Keratinocyte (primary cell): ENCODE data around the gene MFAP2. TPM values are rescaled to one million over a fixed set of nuclear protein-coding genes. Genes with fewer than 3 reads are reported as not detected.

Source experiments
- DNase-seq: peaks from one replicate; pipeline ENCODE4 v3.0.0-alpha.2; 2011; ENCODE audit warnings: low read depth, missing footprints, low spot score
- FAIRE-seq: peaks from 2 replicates; lab custom pipeline; 2011; peaks lifted over from hg19 to GRCh38; lab: Jason Lieb, UNC
- H2AFZ ChIP-seq: 2 replicates; pipeline ENCODE4 v1.6.0; 2012; ENCODE audit warnings: low read length, control low read depth, inconsistent platforms; ENCODE audit not compliant: control insufficient read depth
- H3K27ac ChIP-seq: 2 replicates; pipeline ENCODE4 v1.5.1; 2011; ENCODE audit warnings: low read length; ENCODE audit not compliant: control insufficient read depth, insufficient read depth
- H3K27me3 ChIP-seq: 3 replicates; pipeline ENCODE4 v1.6.0; 2011; ENCODE audit warnings: low read length; ENCODE audit not compliant: control insufficient read depth, insufficient read depth; ENCODE audit errors: extremely low read depth
- H3K36me3 ChIP-seq, 2 experiments: 2 replicates in 1 of 2; 3 replicates in 1 of 2; pipeline ENCODE4 v1.5.1; 2011; ENCODE audit warnings: low read length in 2 of 2, mild to moderate bottlenecking in 1 of 2; ENCODE audit not compliant: control insufficient read depth in 2 of 2, insufficient read depth in 2 of 2; ENCODE audit errors: extremely low read depth in 1 of 2
- H3K4me1 ChIP-seq: 3 replicates; pipeline ENCODE4 v1.5.1; 2011; ENCODE audit warnings: low read length; ENCODE audit not compliant: control insufficient read depth, insufficient read depth; ENCODE audit errors: extremely low read depth
- H3K4me2 ChIP-seq: 3 replicates; pipeline ENCODE4 v1.6.0; 2011; ENCODE audit warnings: low read depth, low read length; ENCODE audit not compliant: control insufficient read depth, insufficient read depth; ENCODE audit errors: extremely low read depth
- H3K4me3 ChIP-seq, 3 experiments: fragments of 200-600 bp in 1 of 3; sonication (generic) in 1 of 3; 2 replicates in 2 of 3; 3 replicates in 1 of 3; pipeline ENCODE4 v1.5.1; 2011 to 2016; ENCODE audit warnings: low read length in 3 of 3, mild to moderate bottlenecking in 3 of 3, control low read depth in 2 of 3, inconsistent platforms in 1 of 3, low read depth in 1 of 3, mixed read lengths in 1 of 3, mixed run types in 1 of 3, moderate library complexity in 1 of 3; ENCODE audit not compliant: control insufficient read depth in 2 of 3, insufficient read depth in 2 of 3; ENCODE audit errors: extremely low read depth in 1 of 3
- H3K79me2 ChIP-seq: 2 replicates; pipeline ENCODE4 v1.6.0; 2012; ENCODE audit warnings: low read length; ENCODE audit not compliant: control insufficient read depth, insufficient read depth
- H3K9ac ChIP-seq: 3 replicates; pipeline ENCODE4 v1.6.0; 2011; ENCODE audit warnings: low read length; ENCODE audit not compliant: control insufficient read depth, insufficient read depth; ENCODE audit errors: extremely low read depth
- H3K9me1 ChIP-seq: 3 replicates; pipeline ENCODE4 v1.6.0; 2011; ENCODE audit warnings: low read length; ENCODE audit not compliant: control insufficient read depth, insufficient read depth; ENCODE audit errors: extremely low read depth
- H3K9me3 ChIP-seq: 2 replicates; pipeline ENCODE4 v1.5.1; 2012; ENCODE audit warnings: low read depth, low read length; ENCODE audit not compliant: control insufficient read depth
- H4K20me1 ChIP-seq: 3 replicates; pipeline ENCODE4 v1.6.0; 2011; ENCODE audit warnings: low read length; ENCODE audit not compliant: control insufficient read depth, insufficient read depth; ENCODE audit errors: extremely low read depth
- EZH2 ChIP-seq: IDR thresholded peaks from one replicate; pipeline ENCODE4 v1.6.1; 2012; ENCODE audit warnings: inconsistent platforms, mild to moderate bottlenecking, low read length, moderate library complexity
- dilution Hi-C: fragments of 300-500 bp; cut with MboI; formaldehyde crosslinking; loops from one replicate; pipeline ENCODE4 v1.7.0; 2020; ENCODE audit warnings: low sequenced_read_pairs; ENCODE audit not compliant: extremely low pct_ligation_motif_present
- polyA plus RNA-seq, 5 experiments: library from polyadenylated mRNA; depleted of rRNA in 3 of 5; stranded (reverse) in 3 of 5; stranded (forward) in 1 of 5; unstranded in 1 of 5; fragments of >200 nt; gene quantifications; 1 replicate in 1 of 5; 2 replicates in 3 of 5; 3 replicates in 1 of 5; pipeline versions ENCODE4 v1.2.1 to v1.2.3, GENCODE V29; 2011 to 2012; ENCODE audit warnings: missing spikeins in 2 of 5, low read depth in 1 of 5, low replicate concordance in 1 of 5
- TF ChIP-seq, protein P1 (sequence below), 3 experiments: IDR thresholded peaks in 1 of 3; conservative IDR thresholded peaks in 1 of 3; optimal IDR thresholded peaks in 1 of 3; 2 replicates in 2 of 3; 3 replicates in 1 of 3; pipeline versions ENCODE3 to v1.5.1; 2011; ENCODE audit warnings: low read length in 3 of 3, mild to moderate bottlenecking in 3 of 3, moderate library complexity in 2 of 3, control low read depth in 1 of 3, inconsistent platforms in 1 of 3; ENCODE audit not compliant: insufficient read depth in 2 of 3; ENCODE audit errors: extremely low read depth in 1 of 3

The MFAP2 gene
- polyA plus RNA-seq, 1 donor (not counting 4 experiments of a cell fraction or from before 2014, with no cell fraction given) = 34.6 TPM

DNA sequence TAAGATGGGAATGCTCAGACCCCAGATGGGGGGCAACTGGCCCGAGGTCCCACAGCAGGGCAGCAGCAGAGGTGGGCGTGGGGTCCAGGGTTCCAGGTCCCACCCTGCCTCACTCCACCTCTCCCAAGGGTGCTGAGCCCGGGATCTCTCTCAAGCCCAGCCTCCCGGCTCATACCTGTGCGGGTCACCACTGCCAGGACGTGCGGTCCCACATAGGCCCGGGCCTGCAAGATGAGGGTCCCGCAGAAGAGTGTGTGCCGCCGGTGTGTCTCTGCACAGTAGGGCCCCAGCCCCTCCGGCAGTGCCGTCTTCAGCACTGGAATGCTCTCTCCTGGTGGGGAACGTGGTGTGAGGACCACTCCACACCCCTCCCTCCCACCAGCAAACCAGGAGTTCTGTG lies 16.4 kb upstream of the MFAP2 start:
- H3K9me3 ChIP-seq = no peaks in the 10 kb centered on the region
- H3K9me1 ChIP-seq = no peaks in the 10 kb centered on the region
- no peak overlapping the region for H3K4me3 ChIP-seq
- no peak overlapping the region for H2AFZ ChIP-seq
- no peaks in the 10 kb centered on the region for H4K20me1 ChIP-seq
- H3K36me3 ChIP-seq = peaks cover 13 to 38% of the 10 kb centered on the region in 2 experiments
- no peak for FAIRE-seq
- H3K4me2 ChIP-seq = no peak overlapping the region
- no peak for DNase-seq
- no peak overlapping the region for H3K9ac ChIP-seq
- dilution Hi-C loops = no loop called here
- H3K4me1 ChIP-seq = peaks cover 10% of the 10 kb centered on the region
- no peak overlapping the region for H3K27ac ChIP-seq
- no peaks in the 10 kb centered on the region for H3K79me2 ChIP-seq
- TF ChIP-seq, protein P1, sequence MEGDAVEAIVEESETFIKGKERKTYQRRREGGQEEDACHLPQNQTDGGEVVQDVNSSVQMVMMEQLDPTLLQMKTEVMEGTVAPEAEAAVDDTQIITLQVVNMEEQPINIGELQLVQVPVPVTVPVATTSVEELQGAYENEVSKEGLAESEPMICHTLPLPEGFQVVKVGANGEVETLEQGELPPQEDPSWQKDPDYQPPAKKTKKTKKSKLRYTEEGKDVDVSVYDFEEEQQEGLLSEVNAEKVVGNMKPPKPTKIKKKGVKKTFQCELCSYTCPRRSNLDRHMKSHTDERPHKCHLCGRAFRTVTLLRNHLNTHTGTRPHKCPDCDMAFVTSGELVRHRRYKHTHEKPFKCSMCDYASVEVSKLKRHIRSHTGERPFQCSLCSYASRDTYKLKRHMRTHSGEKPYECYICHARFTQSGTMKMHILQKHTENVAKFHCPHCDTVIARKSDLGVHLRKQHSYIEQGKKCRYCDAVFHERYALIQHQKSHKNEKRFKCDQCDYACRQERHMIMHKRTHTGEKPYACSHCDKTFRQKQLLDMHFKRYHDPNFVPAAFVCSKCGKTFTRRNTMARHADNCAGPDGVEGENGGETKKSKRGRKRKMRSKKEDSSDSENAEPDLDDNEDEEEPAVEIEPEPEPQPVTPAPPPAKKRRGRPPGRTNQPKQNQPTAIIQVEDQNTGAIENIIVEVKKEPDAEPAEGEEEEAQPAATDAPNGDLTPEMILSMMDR (optimal IDR thresholded peaks at IDR 0.05 in 1 of 3, IDR thresholded peaks at IDR 0.05 in 1 of 3, conservative IDR thresholded peaks at IDR 0.05 in 1 of 3; ENCODE audit: extremely low read depth in 1 of 3, insufficient read depth in 2 of 3, low read length in 3 of 3) = no peak
- TF ChIP-seq EZH2 = no peak
- no peaks in the 10 kb centered on the region for H3K27me3 ChIP-seq

DNA sequence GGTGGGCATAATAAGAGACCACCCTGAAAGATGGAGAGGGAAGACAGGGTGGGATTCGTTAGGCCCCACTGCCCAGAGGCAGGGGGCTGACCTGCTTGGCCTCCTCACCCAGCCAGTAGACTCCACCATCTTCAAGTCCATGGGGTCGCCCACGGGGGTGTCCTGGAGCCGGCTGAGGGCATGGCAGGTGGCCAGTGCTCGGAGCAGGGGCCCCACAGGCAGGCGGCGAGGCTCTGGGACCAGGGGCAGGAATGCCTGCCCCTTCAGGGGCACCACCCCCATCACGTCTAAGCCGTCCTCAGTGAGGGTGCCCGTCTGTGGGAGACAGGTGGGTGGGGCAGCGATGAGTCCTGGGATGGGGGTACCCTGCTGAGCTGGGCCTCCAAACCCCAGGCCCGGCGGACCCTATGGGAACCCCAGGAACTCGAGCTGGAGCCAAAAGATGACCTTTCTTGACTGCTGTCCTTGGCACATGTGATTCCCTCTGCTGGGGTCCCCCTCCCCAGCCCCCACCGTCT lies 13.2 kb upstream of the MFAP2 start:
- no peak for FAIRE-seq
- H3K4me2 ChIP-seq = no peak overlapping the region
- H3K4me1 ChIP-seq = peaks cover 6% of the 10 kb centered on the region
- no peaks in the 10 kb centered on the region for H3K9me1 ChIP-seq
- no peak overlapping the region for H3K27ac ChIP-seq
- no peaks in the 10 kb centered on the region for H3K27me3 ChIP-seq
- H3K36me3 ChIP-seq = peaks cover 14 to 26% of the 10 kb centered on the region in 2 experiments
- H3K9me3 ChIP-seq = no peaks in the 10 kb centered on the region
- no peak overlapping the region for H2AFZ ChIP-seq
- TF ChIP-seq, protein P1 (optimal IDR thresholded peaks at IDR 0.05 in 1 of 3, IDR thresholded peaks at IDR 0.05 in 1 of 3, conservative IDR thresholded peaks at IDR 0.05 in 1 of 3; ENCODE audit: extremely low read depth in 1 of 3, insufficient read depth in 2 of 3, low read length in 3 of 3) = no peak
- no peak for TF ChIP-seq EZH2
- no peak overlapping the region for H3K9ac ChIP-seq
- dilution Hi-C loops = no loop called here
- no peak for DNase-seq
- no peaks in the 10 kb centered on the region for H4K20me1 ChIP-seq
- no peaks in the 10 kb centered on the region for H3K79me2 ChIP-seq
- no peak overlapping the region for H3K4me3 ChIP-seq
